ENCODE measurements around the gene FOXP1.

Gene FOXP1

GRCh38 chr3:71109241-71109976 lies 474.1 kb downstream of the FOXP1 start:
- DNase-seq: no peak

GRCh38 chr3:71107926-71108325 lies 475.6 kb downstream of the FOXP1 start:
- no peak for DNase-seq

- DNase-seq: no peak
Observed at GRCh38 chr3:71104976-71105375, 478.6 kb downstream of the FOXP1 start.

- DNase-seq: no peak
Observed at GRCh38 chr3:71104556-71104955, 479.0 kb downstream of the FOXP1 start.

DNA sequence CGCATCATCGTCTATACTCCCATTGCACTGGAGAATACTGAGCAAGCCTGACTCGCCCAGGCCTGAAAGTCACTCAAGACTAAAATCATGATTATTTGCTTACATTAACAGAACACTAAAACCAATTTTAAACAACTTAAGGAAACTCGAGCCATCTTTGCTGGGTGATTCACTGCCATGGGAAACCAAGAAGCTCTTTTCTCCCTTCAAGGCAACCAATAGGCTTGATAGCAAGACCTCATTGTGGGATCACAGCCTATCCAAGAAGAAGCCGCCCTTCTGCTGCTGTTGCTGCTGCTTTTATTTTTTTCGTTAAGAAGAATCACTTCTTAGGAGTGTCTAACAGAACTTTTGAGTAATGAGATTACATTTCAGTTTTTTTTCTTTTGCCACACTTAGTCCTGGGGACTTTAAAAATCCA lies 479.4 kb downstream of the FOXP1 start:
- no peak for DNase-seq

- DNase-seq: no peak
Observed at GRCh38 chr3:71103430-71103921, 480.1 kb downstream of the FOXP1 start.

DNA sequence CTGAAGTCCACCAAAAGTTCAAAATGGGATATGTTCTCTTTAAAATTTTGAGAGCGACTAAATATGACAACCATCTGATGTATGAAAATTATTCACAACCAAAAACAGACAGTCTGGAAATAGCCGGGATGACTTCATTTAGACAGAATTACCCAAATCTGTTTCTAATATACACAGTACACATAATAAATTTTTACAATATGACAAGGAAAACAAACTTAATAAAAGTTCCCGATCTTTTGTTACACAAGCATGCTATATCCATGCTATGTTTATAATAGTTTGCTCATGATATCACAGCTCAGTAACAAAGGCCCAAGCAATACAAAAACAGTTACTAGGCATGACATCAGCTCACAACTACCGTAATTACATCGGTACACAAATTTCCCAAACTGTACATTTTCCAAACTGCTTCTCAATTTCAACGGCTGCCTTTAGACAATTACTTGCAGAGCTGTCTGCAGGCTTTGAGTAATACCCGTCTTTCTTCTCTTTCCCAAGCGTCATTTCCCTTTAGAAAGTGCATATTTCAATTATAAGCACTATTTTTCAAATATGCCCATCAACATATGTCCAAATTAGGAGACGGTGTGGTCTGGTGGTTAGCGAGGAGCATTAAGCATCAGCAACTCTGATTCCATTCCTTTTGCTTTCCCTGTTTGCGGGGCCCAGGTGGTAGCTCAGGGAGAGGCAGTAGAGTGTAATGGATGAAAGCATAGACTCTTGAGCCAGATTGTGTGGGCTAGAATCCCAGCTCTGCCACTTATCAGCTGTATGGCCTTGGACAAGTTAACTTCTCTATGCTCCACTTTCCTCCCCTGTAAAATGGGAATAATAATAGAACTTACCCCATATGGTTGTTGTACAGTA lies 481.2 kb downstream of the FOXP1 start:
- DNase-seq: no peak

DNA sequence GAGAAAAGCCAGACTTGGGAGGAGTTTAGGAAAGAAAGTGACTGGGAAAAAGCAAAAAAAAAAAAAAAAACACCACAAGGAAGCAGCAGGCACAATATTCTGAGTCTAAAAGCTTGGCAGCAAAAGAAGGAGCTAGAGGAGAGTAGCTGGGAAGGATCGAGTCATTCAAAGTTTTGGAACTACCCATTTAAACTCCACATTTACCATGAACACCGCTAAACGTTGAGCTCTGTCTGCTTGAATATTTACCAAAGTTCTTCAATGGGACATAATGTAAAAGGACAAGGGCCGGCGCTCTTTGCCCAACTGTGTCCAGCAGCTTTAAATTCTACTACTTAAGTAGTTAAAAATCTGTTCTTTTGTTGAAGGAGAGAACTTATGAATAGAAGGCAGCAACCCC lies 481.9 kb downstream of the FOXP1 start:
- DNase-seq: no peak

DNA sequence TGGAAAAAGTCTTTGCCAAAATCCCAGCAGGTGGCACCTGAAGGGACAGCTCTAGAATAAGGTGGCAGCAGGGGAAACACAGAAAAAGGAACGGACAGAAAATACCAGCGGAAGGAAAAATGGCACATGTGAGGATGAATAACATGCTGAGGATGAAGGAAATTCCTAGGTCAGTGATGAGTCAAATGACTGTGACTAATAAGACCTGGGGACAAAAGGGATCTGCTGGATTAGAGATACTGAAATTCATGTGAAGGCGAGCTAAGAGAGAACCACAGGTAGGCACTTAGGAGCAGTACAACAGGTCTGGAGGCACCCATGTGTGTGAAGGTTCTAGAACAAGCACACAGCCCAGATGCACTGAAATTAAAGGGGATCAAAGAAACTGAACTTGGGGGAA lies 482.5 kb downstream of the FOXP1 start:
- no peak for DNase-seq

DNA sequence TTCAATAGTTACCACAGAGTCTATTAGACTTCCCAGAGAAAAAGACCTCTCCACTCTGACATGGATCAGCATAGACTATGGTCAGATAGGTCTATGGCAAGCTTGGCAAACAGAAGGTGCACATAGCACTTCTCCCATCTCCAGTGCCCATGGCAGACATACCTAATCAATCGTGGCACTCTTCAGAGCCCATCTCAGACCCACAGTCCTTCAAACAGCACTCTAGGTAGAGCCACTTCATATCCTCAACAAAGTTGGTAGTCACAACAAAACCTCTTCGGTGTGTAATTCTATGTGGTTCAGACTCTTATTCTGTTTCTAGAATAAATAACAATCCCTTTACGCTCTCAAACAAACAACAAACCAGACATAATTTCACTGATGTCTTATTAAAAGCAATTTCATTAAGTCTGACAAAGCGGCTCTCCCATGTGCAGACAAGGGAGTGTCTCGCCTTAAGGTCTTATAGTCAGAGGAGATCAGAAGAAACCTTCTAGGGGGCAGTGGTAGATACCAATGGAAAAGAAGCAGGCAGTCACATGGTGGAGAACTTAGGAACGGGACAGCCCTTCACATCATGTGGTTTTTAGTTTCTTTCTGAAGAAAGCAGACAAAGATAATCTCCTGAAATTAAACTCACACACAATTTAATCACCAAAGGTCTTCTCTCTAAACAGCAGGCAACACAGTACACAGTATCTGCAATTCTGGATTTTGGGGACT lies 483.4 kb downstream of the FOXP1 start:
- DNase-seq: no peak

DNA sequence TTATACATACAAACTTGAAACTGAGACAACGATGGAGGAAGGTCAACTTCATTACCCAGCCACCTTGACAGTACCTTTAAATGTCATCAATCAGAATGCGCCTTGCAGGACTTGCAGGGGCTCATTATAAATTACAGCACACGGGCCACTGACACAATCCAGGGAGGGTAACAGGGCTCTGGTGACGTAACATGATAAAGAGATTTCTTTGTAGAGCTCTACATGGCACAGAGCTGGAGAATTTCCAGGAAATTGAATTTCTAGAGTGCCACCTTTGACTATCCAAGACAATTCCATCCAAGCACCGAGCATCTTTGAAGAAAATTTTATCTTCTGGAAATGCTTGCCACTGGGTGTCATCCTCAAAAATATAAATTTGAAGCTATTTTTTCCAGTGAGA lies 486.0 kb downstream of the FOXP1 start:
- no peak for DNase-seq

DNA sequence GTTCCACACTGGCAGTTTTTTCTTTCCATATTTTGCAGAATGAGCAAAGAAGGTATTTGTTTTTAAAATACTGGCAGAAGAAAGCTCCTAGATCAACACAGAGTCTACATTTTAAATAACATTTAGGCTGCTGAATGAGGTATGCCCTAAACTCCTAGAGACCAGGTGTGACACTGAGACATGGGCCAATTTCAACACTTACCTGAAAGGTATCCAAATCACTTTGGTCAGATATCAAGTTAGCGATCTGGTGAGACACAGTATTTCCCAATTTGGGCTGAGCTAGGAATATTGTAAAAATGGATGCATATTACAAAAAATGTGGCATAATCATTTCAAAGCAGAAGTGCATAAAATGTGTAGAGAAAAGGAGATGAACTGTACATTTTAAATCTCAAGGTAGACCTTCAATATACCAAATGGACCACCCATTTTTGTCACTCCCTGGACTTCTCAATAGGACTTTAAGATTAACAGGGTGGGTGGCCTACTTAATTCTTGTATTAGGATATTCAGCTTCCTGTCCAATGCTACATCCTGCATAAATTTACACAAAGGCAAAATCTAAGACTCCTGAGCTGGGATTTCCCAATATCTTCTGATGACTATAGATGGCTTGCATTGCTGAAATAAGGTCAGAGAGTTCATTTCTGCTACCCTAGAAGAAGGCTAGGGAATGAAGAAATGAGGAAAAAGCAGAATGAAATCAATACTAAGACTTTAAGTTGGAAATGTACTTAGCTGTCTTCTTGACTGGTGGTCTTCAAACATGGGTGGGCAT lies 487.8 kb downstream of the FOXP1 start:
- no peak for DNase-seq

- DNase-seq: no peak
Observed at GRCh38 chr3:71094658-71095209, 488.8 kb downstream of the FOXP1 start.

GRCh38 chr3:71092665-71093064 lies 490.9 kb downstream of the FOXP1 start:
- no peak for DNase-seq

DNA sequence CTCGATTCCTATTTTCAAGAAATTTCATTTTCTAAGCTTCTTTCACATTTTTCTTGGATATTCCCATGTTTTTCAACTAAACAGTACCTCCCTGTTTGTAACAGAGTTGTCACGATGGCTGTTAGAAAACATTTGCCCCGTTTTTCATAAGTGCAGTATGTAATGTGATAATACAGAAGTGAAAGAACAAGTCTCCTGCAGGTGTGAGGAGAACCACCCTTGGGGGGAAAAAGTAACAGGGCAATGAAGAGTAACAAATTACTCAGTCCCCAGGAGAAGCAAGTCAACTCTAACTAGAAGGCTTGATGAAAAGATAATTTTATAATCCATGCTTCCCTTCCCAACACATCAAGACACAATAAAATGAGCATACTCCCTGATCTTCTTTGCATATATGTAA lies 493.3 kb downstream of the FOXP1 start:
- no peak for DNase-seq

DNA sequence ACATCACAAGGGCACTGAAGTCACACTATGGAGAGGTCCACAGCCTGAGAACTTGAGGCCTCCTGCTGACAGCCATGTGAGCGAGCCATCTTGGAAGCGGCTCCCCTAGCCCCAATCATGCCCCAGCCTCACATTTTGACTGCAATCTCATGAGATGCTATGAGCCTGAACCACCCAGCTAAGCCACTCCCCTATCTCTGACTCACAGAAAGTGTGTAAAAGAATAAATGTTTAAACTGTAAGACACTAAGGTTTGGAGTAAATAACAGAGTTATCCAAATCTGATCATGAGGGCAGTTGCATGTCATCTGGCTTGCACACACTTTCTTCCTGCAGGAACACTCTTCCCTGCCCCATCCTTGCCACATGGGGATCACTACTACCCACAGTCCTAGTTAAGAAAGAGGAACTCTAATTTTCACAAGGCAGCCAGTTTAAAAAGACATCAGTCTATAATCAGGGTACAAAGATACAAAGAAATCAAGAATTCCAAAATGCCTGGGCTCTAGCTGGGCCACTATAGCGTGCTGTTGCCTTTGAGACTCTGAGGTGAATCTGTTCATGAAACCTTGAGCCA lies 494.2 kb downstream of the FOXP1 start:
- peak; percentile 41 for DNase-seq

DNA sequence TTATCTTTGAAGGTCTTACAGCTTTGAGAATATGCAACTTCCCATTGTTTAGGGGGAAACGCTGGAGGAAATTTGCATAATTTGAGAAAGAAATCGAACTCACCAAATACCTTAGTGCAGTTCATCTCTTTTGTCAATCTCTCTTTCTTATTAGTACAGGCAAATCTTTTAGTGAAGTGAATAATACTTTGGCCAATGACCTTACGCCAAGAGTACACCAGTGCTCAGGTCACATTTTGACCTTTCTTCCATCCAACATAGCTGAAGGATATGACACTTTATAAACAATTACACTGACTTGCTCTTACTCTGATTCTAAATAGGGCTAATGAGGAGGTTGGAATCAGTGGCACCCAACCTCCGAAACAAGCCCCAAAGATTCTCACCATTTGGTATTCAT lies 494.8 kb downstream of the FOXP1 start:
- no peak for DNase-seq

- DNase-seq: no peak
Observed at GRCh38 chr3:71088019-71088708, 495.4 kb downstream of the FOXP1 start.

- peak; percentile 48 for DNase-seq
Observed at GRCh38 chr3:71087143-71088018, 496.1 kb downstream of the FOXP1 start.

DNA sequence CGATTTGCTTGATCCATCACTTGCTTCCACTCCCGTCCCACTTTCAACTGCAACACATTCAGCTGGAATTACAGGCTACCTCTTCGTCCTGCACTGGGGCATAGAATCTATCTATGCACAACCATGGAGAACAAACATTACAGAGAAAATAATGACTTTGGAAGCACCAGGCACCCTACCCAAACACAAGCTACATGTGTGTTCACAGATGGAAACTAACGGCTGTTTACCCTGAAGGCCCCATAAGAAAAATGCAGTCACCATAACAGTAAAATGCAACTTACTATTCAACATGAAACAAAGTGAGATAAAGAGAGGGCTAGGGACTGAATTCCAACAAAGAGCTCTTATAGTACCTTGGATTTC lies 496.8 kb downstream of the FOXP1 start:
- DNase-seq: no peak
